DOHH2 (cell line): ENCODE measurements around the gene TSC1.

ENCODE experiments used
- H3F3A ChIP-seq: fragments of 200-600 bp; sonication (generic), shearing (Covaris generic); 2 replicates; pipeline ENCODE4 v1.6.0; 2016; ENCODE audit warnings: antibody characterized with exemption, mild to moderate bottlenecking; ENCODE audit not compliant: control insufficient read depth, insufficient read depth
- H3K27ac ChIP-seq: fragments of 200-600 bp; sonication (generic); 2 replicates; pipeline ENCODE4 v1.5.1; 2014; ENCODE audit warnings: low read depth, mild to moderate bottlenecking, low read length, moderate library complexity
- H3K27me3 ChIP-seq: fragments of 200-600 bp; sonication (generic); 2 replicates; pipeline ENCODE4 v1.6.1; 2014; ENCODE audit warnings: mild to moderate bottlenecking, low read length, mixed read lengths; ENCODE audit not compliant: control insufficient read depth
- H3K36me3 ChIP-seq: fragments of 200-600 bp; sonication (generic); 2 replicates; pipeline ENCODE4 v1.6.1; 2014; ENCODE audit warnings: mild to moderate bottlenecking, low read length, moderate library complexity, mixed read lengths; ENCODE audit not compliant: control insufficient read depth
- H3K4me1 ChIP-seq: fragments of 200-600 bp; sonication (generic); 2 replicates; pipeline ENCODE4 v1.6.1; 2014; ENCODE audit warnings: mild to moderate bottlenecking, low read length, mixed read lengths; ENCODE audit not compliant: control insufficient read depth
- H3K4me2 ChIP-seq: fragments of 200-600 bp; sonication (generic); 2 replicates; pipeline ENCODE4 v1.6.0; 2014; ENCODE audit warnings: mild to moderate bottlenecking, low read length, moderate library complexity
- H3K4me3 ChIP-seq: fragments of 200-600 bp; sonication (generic); 2 replicates; pipeline ENCODE4 v1.5.1; 2014; ENCODE audit warnings: mild to moderate bottlenecking, low read length, mixed read lengths
- H3K79me2 ChIP-seq: fragments of 200-600 bp; sonication (generic); 2 replicates; pipeline ENCODE4 v1.6.1; 2014; ENCODE audit warnings: mild to moderate bottlenecking, low read length, mixed read lengths; ENCODE audit not compliant: control insufficient read depth
- H3K9me2 ChIP-seq: fragments of 200-600 bp; sonication (generic); replicated peaks from 2 replicates; pipeline ENCODE4 v1.6.1; 2014; ENCODE audit warnings: mild to moderate bottlenecking, low read length, mixed read lengths; ENCODE audit not compliant: control insufficient read depth
- H3K9me3 ChIP-seq: fragments of 200-600 bp; sonication (generic); 2 replicates; pipeline ENCODE4 v1.6.1; 2014; ENCODE audit warnings: antibody characterized with exemption, low read length, mixed read lengths; ENCODE audit not compliant: control insufficient read depth, insufficient read depth
- H4K20me1 ChIP-seq: fragments of 200-600 bp; sonication (generic); 2 replicates; pipeline ENCODE4 v1.6.0; 2014; ENCODE audit warnings: low read depth, mild to moderate bottlenecking, antibody characterized with exemption, low read length, moderate library complexity; ENCODE audit not compliant: control insufficient read depth, insufficient read depth
- CTCF ChIP-seq: fragments of 200-600 bp; sonication (generic); IDR thresholded peaks from one replicate; pipeline ENCODE4 v1.5.1; 2014; ENCODE audit warnings: antibody characterized with exemption, mild to moderate bottlenecking, low read depth, low read length; ENCODE audit not compliant: poor library complexity, severe bottlenecking
- EZH2phosphoT487 ChIP-seq: fragments of 200-600 bp; sonication (generic); IDR thresholded peaks from 2 replicates; pipeline ENCODE4 v1.6.1; 2017; ENCODE audit warnings: borderline replicate concordance, mild to moderate bottlenecking, antibody characterized with exemption, low read length, moderate library complexity, mixed read lengths

TSC1 gene

GRCh38 chr9:132881826-132882225, 62.6 kb downstream of the TSC1 start:
- H3K27me3 ChIP-seq, result no peaks in the 10 kb centered on the region
- no peaks in the 10 kb centered on the region for H3K9me2 ChIP-seq
- no peaks in the 10 kb centered on the region for H3K79me2 ChIP-seq
- peaks cover 21% of the 10 kb centered on the region for H3K4me1 ChIP-seq
- H3K36me3 ChIP-seq, result 0 out of 2 replicates have a peak, but pooled peaks cover 2% of the 10 kb centered on the region
- TF ChIP-seq CTCF, result no peak
- no peak for TF ChIP-seq EZH2phosphoT487
- peaks cover 11% of the 10 kb centered on the region for H3F3A ChIP-seq
- H4K20me1 ChIP-seq, result no peaks in the 10 kb centered on the region
- no peak overlapping the region for H3K4me2 ChIP-seq
- H3K27ac ChIP-seq, result no peak overlapping the region
- H3K4me3 ChIP-seq, result no peak overlapping the region
- no peaks in the 10 kb centered on the region for H3K9me3 ChIP-seq

DNA sequence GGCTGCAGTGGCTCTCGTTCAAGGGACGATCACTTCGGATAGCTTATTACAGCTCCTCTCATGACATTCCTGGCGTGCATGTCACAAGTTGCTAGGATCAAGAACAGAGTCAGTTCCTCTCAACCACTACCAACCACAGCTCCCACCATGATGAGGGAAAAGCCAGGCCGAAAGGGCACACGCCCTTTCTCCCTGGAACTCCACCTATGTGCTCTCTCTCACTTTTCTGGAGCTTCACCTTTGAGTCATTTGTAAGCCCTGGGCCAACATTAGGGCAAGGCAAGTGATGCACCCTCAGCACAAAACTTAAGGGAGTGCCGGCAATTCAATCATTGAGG, 64.1 kb downstream of the TSC1 start:
- Histone ChIP-seq H3K36me3 (0 out of 2 replicates have a peak, but pooled peaks cover 2% of the 10 kb centered on the region), H3F3A (peaks cover 11% of the 10 kb centered on the region), H3K79me2 (no peaks in the 10 kb centered on the region), H3K9me3 (no peaks in the 10 kb centered on the region), H3K27me3 (no peaks in the 10 kb centered on the region), H4K20me1 (no peaks in the 10 kb centered on the region), H3K4me2 (no peak overlapping the region), H3K4me3 (no peak overlapping the region), H3K4me1 (peaks cover 18% of the 10 kb centered on the region), H3K27ac (no peak overlapping the region), H3K9me2 (no peaks in the 10 kb centered on the region)
- no peak for TF ChIP-seq EZH2phosphoT487
- TF ChIP-seq CTCF, result no peak

DNA sequence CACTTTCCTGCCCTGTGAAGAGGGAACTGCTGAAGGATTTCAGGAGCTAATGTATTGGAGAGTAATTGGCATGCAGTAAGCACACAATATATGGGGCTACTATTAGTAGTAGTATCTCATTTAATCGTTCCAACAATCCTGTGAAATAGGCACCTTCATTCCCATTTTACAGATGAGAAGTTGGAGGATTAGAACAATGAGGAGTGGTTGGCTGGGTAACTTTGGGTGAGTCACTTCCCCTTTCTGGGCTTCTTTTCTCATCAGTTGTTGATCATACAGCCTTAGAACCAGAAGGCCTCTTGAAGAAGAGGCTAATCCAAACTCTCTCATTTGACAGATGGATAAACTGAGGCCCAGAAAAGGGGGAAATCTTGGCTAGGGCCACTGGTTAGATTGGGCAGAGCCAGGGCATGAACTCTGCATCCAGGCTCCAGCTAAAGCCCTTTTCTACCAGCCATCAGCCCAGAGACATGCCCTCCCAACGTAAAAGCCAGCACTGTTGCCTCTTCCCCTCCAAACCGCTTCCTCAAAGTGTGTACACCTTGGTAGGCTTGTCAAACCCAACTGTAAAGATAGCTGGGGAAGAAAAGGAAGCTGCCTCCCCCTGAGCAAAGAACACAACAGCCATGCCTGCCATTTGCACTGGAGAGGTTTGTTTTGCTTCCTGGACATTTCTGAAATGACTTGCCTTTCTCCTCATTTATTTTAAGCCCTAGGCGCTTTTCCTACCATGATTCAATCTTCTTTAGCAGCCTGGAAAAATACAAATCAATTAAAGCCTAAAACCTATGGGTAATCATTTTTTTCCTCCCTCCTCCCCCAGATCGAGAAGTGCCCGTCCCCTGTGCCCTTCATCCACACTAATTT, 64.7 kb downstream of the TSC1 start:
- Histone ChIP-seq H3F3A (peaks cover 11% of the 10 kb centered on the region), H3K4me1 (peaks cover 18% of the 10 kb centered on the region), H3K4me3 (no peak overlapping the region), H4K20me1 (no peaks in the 10 kb centered on the region), H3K27me3 (no peaks in the 10 kb centered on the region), H3K9me3 (no peaks in the 10 kb centered on the region), H3K27ac (no peak overlapping the region), H3K79me2 (no peaks in the 10 kb centered on the region), H3K9me2 (no peaks in the 10 kb centered on the region), H3K36me3 (0 out of 2 replicates have a peak, but pooled peaks cover 2% of the 10 kb centered on the region), H3K4me2 (0 out of 2 replicates have a peak overlapping the region, but pooled peaks have one; percentile 98)
- TF ChIP-seq EZH2phosphoT487, result no peak
- TF ChIP-seq CTCF, result no peak
